K562 (cell line): ENCODE results near the gene HAPSTR1.

Experiments used
- CREB3 ChIP-seq: fragments of 450-650 bp; conservative IDR thresholded peaks from 2 replicates; pipeline ENCODE4 v1.6.1; 2016; ENCODE audit warnings: missing genetic modification characterization, low read depth, mild to moderate bottlenecking, missing compliant biosample characterization, moderate library complexity
- HLTF ChIP-seq: fragments of 450-650 bp; IDR thresholded peaks from 2 replicates; pipeline ENCODE4 v1.6.1; 2016

DNA sequence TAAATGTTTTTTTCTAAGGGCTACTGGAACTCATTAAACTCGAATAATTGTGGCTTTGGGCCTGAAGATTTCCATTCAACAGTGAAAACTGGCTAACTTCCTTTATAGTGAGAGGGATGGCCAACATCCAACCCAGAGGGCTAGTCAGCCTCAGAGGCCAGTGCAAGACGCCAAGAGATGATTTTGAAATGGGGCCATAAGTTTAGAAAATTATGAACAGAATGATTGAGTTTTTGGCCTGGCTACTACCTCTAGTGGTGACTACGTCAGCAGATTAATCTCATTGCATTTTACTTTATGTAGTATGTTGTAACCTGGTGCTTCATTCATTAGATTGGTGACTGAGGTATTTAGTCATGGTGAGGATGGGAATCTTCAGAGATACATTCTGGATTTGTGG lies 28.4 kb downstream of the HAPSTR1 start:
- TF ChIP-seq CREB3 (tag) (no peak), HLTF (no peak)
